Tibial nerve (tissue), 4 donors: ENCODE measurements around the gene PHETA2.
A peak's percentile ranks its signal among the peaks of the same experiment; 100 is the strongest.

Experiments
- CTCF ChIP-seq, 5 experiments: fragments of 200-600 bp in 3 of 5; fragments of 450-650 bp in 2 of 5; sonication (generic) in 3 of 5; IDR thresholded peaks; one replicate each; pipeline ENCODE4 v1.5.1; 2016 to 2019; ENCODE audit warnings: antibody characterized with exemption in 5 of 5, mild to moderate bottlenecking in 3 of 5, moderate library complexity in 2 of 5
- EP300 ChIP-seq, 2 donors: sonication (generic); formaldehyde crosslinking; IDR thresholded peaks; one replicate each; pipeline ENCODE4 v1.6.1; 2017; ENCODE audit warnings: antibody characterized with exemption in 2 of 2, mild to moderate bottlenecking in 1 of 2
- POLR2A ChIP-seq, 2 donors: fragments of 450-650 bp; IDR thresholded peaks; one replicate each; pipeline ENCODE4 v1.6.1; 2017; ENCODE audit warnings: antibody characterized with exemption in 2 of 2, mild to moderate bottlenecking in 2 of 2, moderate library complexity in 2 of 2

GRCh38 chr22:42074132-42074811 is at the start of gene PHETA2:
- TF ChIP-seq CTCF (IDR thresholded peaks at IDR 0.05) (peak; percentile 23 to 72 (median 60)), EP300 (IDR thresholded peaks at IDR 0.05) (peak in 1 of 2 donors; percentile 15), POLR2A (IDR thresholded peaks at IDR 0.05) (peak in 1 of 2 donors; percentile 30)
